Measurements from ENCODE around the gene CDADC1.
A peak's percentile ranks its signal among the peaks of the same experiment; 100 is the strongest.

Gene CDADC1

DNA sequence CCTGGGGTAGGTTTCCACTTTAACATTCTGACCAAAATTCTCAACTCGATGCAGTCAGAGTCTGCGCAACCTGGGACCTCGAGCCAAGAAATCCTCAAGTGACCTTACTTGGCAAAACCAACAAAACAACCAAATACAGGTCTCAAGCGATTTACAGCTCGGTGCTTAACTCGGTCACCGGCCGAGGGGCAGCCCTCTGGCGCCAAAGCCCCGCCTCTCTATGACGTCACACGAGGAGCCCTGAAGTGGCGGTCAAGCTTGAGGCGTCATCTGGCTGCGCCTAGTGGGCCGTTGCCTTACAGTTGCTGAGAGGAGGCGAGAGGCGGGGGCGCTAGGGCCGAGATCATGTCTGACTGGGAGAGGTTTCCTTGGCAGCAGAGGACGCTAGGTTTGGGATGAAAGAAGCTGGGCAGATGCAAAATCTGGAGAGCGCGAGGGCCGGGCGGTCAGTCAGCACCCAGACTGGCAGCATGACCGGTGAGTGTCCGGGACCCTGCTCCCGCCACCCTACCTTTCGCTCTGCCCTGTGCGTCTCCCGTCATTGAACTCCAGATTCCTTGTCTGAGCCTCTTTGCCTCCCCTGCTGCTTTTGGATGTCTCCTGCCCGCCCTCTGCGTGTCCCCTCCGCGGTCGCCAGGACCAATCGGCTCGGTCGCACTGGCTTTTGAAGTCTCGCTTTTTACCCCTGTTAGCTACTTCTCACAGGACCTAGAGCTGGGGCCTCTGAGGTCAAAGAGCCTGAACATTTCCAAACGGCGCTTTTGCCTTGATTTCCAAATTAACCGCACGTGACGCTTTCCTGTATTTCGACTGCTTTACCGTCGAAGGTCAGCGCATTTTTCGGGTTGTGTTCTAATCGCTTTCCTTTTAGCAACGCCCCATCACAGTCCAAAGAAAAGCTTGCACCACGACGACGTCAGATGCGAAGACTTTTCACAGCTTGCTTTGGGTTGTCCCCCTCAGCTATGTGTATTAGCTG is at the start of gene CDADC1:
TSS of gene CDADC1 (plus strand) at position 283 of the 979 bp plus-strand sequence. CDS start at position 396, 113 bp downstream.
- DNase-seq = peak; percentile 90

DNA sequence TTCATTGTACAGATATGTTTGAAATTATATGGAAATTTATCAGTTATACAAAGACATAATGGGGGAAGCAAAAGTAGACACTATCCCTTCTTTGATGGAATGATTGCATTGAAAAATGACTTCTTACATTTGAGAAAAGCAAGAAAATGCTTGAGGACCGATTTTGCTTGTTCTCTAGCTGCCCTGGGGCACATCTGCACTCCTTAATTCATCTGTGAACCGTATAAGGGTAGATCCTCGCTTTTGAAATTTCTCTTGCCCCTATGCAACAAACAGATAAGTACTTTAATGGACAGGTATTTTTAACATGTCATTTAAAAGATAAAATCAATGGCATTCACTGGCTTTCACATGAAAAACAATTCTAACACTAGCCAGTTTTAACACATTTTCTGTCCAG is 41.1 kb upstream of the CDADC1 start:
- no peak for DNase-seq

DNA sequence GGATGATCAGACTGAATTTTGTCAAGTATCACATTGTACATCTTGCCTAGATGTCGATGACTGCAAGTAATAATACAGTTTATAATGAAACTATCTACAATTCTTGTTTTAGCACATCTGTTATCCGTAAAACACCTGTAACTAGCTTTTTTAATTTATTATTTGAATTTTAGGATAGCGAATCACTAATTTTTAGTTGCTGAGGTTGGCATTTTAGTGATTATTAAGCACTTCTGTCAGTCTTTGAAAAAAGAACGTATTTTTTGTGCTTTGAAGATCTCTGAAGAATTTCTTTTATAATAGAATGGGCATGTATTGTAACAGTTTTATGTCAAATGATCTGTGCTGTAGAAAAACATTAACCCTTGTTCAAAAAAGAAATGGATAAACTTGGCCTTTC is 39.1 kb upstream of the CDADC1 start:
- no peak for DNase-seq

DNA sequence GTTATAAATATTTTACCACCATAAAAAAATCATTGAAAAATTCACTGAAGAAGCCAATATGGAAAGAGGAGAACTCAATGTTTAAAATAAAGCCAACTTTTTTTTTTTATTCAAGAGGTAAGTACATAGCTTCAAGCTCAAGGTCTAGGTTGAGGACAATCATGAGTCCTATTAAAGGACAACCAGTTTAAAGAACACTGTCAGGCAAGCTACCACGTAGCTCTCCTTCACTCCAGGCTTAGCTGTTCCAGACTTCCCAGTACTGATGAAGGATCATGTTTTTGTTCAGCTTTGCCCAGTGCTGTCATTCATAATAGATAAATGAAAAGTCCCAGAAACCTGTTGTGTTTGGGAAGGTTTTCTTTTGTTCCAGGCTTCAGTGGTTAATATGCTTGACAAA is 37.6 kb upstream of the CDADC1 start:
- no peak for DNase-seq

DNA sequence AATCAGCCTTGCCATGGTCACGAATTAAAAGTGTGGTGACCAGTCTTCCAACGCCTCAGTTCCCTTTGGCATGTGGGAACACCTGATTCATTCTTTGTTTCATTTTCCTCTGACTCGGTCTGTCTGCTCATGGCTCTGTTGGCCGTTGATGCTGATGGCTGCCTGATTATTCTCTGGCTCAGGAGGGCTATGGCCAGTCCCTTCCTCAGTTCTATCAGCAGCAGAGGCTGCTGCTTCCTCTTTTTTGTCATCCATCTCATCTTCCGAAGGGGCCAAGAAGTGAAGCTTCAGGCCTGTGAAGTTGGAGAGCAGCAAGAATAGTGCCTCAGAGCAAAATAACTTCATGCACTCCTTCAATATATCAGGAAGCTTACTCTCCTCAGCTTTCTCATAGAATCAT is 37.1 kb upstream of the CDADC1 start:
- DNase-seq = no peak

DNA sequence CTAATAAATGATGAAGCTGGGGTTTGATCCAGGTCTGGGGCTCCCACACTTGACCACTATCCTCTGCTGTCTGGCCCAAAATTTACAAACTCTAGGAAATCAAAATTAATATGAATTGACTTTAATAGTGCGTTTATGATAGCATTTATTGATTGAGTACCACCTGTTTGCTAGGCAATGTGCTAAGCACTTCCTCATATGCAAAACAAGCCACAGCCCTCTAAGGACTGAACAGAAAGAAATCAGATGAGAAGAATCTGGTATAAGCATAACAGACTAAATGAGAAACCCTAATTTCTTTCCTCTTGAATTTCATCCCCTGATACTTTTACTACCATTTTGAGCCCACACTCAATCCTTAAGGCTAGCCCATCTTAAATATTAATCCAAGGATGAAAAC is 34.2 kb upstream of the CDADC1 start:
- no peak for DNase-seq

DNA sequence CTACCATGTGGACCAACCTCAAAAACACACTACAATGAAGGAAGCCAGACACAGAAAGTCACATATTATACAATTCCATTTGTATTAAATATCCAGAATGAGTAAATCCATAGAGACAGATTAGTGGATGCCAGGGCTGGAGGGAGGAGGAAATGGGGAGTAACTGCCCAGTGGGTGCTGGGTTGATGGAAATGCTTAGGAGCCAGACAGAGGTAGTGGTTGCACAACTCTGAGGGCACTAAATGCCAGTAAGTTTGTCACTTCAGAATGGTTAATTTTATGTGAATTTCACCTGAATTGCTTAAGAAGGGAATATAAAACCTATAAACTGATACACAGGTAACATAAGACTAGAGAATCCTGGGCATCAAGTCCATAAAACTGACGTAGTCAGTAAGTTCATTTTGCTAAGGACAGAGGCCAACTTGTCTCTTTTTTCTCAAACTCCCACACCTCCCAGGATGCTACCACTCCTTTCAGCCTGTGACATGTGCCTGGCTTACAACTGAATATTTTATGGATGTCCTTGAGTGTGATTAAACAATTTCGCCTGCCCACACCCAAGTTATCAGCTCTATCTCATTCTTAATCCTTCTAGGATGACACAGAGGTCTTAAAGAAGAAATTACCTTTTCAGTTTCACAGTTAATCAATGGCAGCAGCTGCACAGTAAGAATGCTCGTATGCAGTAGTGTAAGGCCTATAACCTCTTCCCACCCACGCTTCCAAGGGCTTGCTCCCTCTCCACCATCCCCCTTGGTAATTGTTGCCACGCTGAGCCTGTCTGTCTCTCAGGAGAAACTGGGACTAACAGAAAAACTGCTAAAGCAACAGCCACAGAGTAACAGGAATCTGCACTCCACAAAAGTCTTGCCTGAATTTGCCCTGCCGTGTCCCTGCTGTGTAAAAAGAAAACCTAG is 33.5 kb upstream of the CDADC1 start:
- DNase-seq = no peak

DNA sequence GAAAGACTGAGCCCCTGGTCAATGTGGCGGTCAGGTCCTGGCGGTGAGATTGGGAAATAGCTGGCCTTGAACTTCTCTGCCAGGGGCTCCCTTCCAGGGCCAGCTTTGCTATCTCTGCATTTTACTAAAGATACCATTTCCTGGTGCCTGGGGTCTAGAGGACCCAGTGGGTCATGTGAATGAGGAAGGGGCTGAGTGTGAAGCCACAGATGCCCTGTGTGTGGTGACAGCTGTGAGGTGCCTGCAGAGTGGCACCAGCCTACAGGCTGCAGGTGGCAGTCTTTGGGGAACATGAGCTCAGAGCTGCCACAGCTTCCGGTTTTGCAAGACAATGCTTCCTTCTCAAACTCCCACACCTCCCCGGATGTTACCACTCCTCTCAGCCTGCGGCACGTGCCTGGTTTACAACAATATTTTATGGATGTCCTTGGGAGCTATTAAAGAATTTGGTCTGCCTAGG is 32.8 kb upstream of the CDADC1 start:
- DNase-seq = peak; percentile 55

DNA sequence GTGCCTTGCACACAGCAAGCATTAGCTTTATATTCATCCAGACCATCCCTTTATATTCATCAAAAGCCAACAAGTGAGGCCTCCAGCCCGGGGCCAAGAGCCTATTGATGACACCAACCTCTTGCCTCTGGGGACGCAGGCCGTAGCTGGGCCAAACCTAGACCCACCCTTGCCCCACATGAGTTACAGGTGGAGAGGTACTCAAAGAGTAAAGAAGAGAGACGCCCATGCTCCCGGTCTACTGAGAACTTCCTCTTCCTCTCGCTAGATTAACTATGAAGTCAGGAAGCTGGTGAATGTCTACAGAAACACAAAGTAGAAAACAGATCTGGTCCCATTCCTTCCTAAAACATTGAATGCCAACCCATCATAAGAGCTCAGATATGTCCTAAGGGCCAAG is 31.4 kb upstream of the CDADC1 start:
- DNase-seq = no peak

DNA sequence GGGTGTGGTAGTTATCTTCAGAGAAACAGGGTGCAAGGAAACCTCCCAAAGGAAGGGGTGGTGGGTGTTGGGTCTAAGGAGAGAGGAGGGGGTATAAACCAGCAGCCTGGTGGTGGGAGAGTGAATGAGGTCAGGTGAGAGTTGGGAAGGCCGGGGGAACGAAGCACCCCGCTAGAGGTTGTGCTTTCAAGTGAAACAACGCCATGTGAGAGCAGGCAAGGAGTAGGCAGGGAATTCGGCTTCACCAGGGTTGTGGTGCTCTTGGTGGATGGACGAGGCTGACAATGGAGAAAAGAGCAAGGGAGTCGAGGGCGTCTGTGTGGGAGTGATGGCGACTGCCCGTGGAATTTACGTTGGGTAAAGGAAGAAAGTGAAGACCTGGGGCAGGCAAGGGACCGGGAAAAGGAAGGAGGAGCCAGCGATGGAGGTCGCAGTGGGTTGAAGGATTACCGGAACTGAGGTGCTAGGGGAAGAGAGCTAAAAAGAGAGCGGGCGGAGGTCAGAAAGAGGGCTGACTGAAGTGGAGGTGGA is 29.7 kb upstream of the CDADC1 start:
- no peak for DNase-seq

DNA sequence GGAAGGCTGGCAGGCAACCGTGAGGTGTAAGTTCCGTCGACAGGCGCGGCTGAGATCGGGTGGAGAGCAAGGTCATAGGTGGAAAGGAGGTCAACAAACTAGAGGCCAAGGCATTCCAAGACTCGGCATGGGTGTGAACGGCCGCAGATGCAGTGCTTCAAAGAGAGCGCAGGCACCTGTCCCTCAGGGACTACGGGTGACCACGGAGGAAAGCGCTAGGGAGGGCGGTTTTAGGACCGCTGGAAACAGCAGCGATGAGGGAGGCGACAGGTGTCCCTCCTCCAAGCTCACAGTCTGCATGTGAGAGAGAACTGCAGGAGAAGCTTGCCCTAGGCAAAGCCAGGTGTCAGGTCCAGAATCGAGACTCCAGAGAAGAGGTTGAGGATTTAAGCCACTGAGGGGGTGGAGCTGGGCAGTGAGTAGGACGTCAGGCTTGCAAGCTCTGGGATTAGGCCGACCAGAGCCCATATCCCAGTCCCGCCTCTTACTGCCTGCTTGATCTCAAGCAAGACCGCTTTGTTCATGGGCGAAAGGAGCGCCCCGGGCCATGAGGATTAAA is 29.2 kb upstream of the CDADC1 start:
- no peak for DNase-seq

DNA sequence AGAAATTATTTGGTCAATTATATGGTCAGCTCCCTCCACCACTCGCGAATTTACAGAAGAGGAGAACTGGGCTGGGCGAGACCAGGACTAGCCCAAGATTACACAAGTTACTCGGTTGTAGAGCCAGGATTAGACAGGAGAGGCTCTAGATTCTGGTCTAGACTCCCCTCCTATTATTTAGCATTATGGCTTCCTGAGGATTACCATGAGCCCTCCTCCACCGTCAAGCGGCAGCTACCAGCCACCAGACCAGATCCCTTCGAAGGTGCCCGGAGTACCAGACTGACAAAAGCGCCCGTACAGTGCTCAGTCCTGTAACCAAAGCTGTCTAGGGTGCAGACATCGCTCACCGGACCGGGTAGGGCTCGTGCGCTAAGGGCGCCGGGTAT is 28.1 kb upstream of the CDADC1 start:
- no peak for DNase-seq

DNA sequence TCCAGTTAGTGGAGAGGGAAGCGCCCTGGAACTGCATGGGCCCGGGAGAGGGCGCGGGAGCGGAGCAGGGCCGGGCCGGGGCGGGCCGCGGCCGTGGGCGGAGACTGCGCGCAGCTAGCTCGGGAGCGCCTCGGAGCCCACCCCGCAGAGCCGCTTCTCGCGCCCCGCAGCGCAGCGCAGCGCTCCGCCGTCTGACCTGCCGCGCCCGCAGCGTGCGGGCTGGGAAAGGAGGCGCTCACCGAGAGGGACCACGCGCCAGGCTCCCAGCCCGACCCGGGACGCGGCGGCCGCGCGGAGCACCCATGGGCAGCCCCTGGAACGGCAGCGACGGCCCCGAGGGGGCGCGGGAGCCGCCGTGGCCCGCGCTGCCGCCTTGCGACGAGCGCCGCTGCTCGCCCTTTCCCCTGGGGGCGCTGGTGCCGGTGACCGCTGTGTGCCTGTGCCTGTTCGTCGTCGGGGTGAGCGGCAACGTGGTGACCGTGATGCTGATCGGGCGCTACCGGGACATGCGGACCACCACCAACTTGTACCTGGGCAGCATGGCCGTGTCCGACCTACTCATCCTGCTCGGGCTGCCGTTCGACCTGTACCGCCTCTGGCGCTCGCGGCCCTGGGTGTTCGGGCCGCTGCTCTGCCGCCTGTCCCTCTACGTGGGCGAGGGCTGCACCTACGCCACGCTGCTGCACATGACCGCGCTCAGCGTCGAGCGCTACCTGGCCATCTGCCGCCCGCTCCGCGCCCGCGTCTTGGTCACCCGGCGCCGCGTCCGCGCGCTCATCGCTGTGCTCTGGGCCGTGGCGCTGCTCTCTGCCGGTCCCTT is 27.5 kb upstream of the CDADC1 start, which contains the start of gene MLNR:
TSS of gene MLNR (plus strand) at position 303 of the 820 bp plus-strand sequence. CDS start at position 303, 0 bp downstream.
- DNase-seq = peak; percentile 39

DNA sequence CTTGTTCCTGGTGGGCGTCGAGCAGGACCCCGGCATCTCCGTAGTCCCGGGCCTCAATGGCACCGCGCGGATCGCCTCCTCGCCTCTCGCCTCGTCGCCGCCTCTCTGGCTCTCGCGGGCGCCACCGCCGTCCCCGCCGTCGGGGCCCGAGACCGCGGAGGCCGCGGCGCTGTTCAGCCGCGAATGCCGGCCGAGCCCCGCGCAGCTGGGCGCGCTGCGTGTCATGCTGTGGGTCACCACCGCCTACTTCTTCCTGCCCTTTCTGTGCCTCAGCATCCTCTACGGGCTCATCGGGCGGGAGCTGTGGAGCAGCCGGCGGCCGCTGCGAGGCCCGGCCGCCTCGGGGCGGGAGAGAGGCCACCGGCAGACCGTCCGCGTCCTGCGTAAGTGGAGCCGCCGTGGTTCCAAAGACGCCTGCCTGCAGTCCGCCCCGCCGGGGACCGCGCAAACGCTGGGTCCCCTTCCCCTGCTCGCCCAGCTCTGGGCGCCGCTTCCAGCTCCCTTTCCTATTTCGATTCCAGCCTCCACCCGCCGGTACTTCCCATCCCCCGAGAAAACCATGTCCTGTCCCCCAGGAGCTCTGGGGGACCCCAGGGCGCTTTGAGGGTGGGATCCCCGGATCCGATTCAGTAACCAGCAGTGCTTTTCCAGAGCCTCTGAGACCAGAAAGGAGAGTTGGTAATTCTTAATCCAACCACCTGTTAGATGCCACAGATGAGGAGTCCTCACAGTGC is 26.7 kb upstream of the CDADC1 start:
- no peak for DNase-seq

DNA sequence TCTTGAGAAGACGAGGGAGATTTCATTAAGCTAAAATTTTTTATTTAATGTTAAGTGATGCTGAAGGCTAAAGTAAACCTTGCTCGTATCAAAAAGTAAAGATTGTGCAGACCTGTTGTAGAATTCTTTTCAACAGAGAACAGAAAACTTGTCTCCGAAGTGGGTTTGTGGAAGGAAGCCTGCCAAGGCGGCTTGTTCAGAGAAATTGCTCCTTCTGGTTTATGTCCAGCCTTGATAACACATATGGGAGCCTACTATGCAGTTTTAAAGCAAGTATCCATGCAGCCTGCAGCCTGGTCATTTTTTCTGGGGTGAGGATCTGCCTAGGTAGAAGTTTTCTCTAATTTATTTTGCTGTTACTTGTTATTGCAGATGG is 26.1 kb upstream of the CDADC1 start:
- no peak for DNase-seq

DNA sequence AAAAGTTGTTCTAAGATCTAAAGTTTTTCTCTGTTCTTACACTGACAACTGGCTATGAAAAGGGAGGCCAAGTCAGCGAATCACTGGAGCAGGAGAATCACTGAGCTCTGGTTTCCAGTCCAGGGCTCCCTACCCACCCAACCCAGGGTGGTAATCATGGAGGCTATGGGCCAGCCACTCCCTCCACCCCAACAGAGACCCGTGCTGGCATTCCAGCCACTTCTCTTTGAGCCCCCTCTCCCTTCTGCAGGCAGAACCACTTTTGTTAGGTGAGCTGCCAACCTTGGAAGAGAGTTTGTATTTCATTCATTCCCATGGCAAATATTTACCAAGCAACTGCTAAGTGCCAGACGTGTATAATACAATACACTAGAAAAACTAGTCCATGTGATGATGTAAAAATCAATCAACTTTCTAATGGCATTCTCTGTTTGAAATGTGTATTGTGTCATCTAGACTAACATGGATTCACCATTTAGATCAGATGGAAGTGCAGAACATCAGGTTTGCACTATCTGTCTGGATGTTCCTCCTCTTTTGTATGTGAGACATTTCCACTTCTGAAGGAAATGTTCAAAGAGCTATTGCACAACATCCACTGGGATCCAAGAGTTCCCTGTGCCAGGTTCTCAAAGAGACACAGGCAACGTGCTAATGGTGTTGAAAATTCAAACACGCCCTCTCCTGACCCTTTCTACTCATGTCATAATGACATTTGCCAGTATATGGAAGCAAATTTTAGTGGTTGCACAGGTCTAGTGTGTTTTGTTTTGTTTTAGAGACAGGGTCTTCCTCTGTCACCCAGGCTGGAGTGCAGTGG is 22.3 kb upstream of the CDADC1 start:
- no peak for DNase-seq

DNA sequence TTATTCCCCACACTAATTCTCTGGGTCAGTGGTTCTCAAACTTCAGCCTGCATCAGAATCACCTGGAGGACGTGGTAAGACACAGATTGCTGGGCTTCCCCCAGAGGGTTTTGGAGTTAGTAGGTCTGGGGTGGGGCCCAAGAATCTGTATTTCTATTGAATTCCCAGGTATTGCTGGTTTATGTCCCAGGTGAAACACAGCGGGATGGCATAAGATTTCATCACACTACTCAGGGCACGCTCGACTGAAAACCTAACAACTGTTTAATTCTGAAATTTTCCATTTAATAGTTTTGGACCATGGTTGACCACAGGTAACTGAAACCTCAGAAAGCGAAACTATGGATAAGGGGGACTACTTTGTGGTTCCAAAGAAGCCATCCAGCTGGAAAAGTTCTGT is 21.1 kb upstream of the CDADC1 start:
- DNase-seq = no peak

DNA sequence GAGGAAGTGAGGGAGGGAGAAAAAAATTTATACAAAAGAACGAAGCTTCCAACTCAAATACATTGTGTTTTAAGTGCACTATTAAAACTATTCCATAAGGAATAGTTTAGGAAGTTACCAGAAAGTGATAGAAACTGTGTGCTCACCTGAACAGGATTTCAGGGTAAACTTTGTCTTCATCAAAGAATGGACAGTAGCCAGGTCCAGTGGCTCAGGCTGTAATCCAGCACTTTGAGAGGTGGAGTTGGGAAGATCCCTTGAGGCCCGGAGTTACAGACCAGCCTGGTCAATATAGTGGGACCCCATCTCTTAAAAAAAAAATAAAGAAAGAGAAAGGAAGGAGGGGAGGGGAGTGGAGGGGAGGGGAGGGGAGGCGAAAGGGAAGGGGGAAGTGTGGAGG is 13.0 kb upstream of the CDADC1 start:
- DNase-seq = no peak

DNA sequence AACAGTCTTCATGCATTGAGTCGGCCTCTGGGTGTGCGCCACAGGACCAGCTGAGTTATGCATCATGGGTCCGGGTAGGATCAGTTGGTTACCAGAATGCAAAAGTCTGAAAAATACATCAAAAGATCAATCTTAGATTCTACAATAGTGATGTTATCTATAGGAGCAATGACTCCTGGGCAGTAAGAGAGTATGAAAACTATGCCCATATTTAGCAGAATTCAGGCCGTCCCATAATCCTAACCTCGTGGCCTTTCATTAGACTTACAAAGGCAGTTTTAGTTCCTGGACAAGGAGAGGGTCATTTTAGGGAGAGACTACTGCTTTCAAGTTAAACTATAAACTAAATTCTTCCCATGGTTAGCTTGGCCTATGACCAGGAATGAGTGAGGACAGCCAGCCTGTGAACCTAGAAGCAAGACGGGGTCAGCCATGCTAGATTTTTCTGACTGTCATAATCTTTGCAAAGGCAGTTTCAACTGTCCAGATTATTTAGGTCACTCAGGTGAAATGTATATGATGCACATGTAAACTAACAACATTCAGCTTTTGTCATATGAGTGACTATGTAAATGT is 11.8 kb upstream of the CDADC1 start:
- no peak for DNase-seq

DNA sequence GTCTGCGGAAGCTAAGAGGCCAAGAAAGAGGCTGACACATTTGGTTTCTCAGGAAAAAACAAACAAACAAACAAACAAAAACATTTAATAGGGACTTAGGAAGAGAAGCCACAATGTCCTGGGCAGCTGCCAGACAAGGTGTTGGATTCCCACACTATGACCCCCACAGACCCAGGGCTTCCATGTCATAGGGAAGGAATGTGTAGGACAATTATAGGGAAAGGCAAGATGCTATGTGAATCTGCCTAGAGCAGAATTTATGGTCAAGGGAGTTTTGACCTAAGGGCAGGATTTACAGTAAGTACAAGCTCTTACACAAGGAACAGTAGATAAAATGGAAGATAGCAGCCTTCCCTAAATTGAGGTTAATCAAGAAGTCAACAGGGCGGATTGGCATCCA is 9.1 kb upstream of the CDADC1 start:
- DNase-seq = no peak

Data from CD4-positive, alpha-beta T cell treated with Interleukin-17A for 4 hours (primary cell).